Measurements from ENCODE around the gene IL31.

- TF ChIP-seq CTCF (conservative IDR thresholded peaks at IDR 0.05; ENCODE audit: low read depth, low read length) (no peak), POLR2A (IDR thresholded peaks at IDR 0.05; ENCODE audit: low read depth, low read length) (no peak), RAD21 (IDR thresholded peaks at IDR 0.05; ENCODE audit: low read length) (no peak), SMC3 (IDR thresholded peaks at IDR 0.05; ENCODE audit: low read depth, low read length) (no peak), CEBPB (IDR thresholded peaks at IDR 0.05; ENCODE audit: low read depth, low read length) (no peak), BHLHE40 (IDR thresholded peaks at IDR 0.05; ENCODE audit: low read depth, low read length) (no peak), RFX5 (IDR thresholded peaks at IDR 0.05; ENCODE audit: low read depth, low read length) (no peak), MAZ (IDR thresholded peaks at IDR 0.05; ENCODE audit: borderline replicate concordance, low read depth, low read length) (no peak), FOS (IDR thresholded peaks at IDR 0.05; ENCODE audit: low read depth, low read length) (no peak)
Measured at GRCh38 chr12:122140467-122141257, 33.4 kb downstream of the IL31 start.

Measured in IMR-90 (cell line).